Osteoblast (primary cell): Measurements from ENCODE around the gene GALNT2. TPM values are rescaled to one million over a fixed set of nuclear protein-coding genes. Genes with fewer than 3 reads are reported as not detected.
A peak's percentile ranks its signal among the peaks of the same experiment; 100 is the strongest.

Experiments
- DNase-seq: peaks from one replicate; pipeline ENCODE4 v3.0.0; 2011; ENCODE audit warnings: low spot score, mixed read lengths; ENCODE audit not compliant: insufficient read length; ENCODE audit errors: missing footprints
- H2AFZ ChIP-seq: 2 replicates; pipeline ENCODE4 v1.6.0; 2011; ENCODE audit warnings: mild to moderate bottlenecking, low read length
- H3K27ac ChIP-seq: 2 replicates; pipeline ENCODE4 v1.5.1; 2011; ENCODE audit warnings: mild to moderate bottlenecking, low read depth, low read length, moderate library complexity
- H3K27me3 ChIP-seq: 2 replicates; pipeline ENCODE4 v1.6.0; 2012; ENCODE audit warnings: mild to moderate bottlenecking, control low read depth, inconsistent platforms, low read length, moderate library complexity; ENCODE audit not compliant: insufficient read depth
- H3K36me3 ChIP-seq: 2 replicates; pipeline ENCODE4 v1.5.1; 2011; ENCODE audit warnings: mild to moderate bottlenecking, low read length, control low read depth, moderate library complexity; ENCODE audit not compliant: insufficient read depth
- H3K4me1 ChIP-seq: 2 replicates; pipeline ENCODE4 v1.5.1; 2011; ENCODE audit warnings: mild to moderate bottlenecking, low read length, control low read depth, moderate library complexity; ENCODE audit not compliant: insufficient read depth
- H3K4me2 ChIP-seq: 2 replicates; pipeline ENCODE4 v1.6.0; 2011; ENCODE audit warnings: mild to moderate bottlenecking, low read length; ENCODE audit not compliant: insufficient read depth
- H3K4me3 ChIP-seq: fragments of 200-600 bp; sonication (generic); 3 replicates; pipeline ENCODE4 v1.5.1; 2012; ENCODE audit warnings: mild to moderate bottlenecking, low read length, inconsistent platforms; ENCODE audit not compliant: insufficient read depth
- H3K79me2 ChIP-seq: 2 replicates; pipeline ENCODE4 v1.6.0; 2012; ENCODE audit warnings: mild to moderate bottlenecking, low read length, control low read depth, inconsistent platforms; ENCODE audit not compliant: insufficient read depth
- H3K9me3 ChIP-seq: 2 replicates; pipeline ENCODE4 v1.5.1; 2011; ENCODE audit warnings: low read depth, low read length, control low read depth
- H4K20me1 ChIP-seq: 2 replicates; pipeline ENCODE4 v1.6.0; 2012; ENCODE audit warnings: mild to moderate bottlenecking, low read length, control low read depth; ENCODE audit not compliant: insufficient read depth
- CTCF ChIP-seq: IDR thresholded peaks from 2 replicates; pipeline ENCODE4 v1.5.1; 2011; ENCODE audit warnings: mild to moderate bottlenecking, low read depth, low read length, moderate library complexity; ENCODE audit errors: extremely low read depth
- total RNA-seq: library from RNA; depleted of rRNA; stranded (reverse); fragments of >200 nt; gene quantifications from 2 replicates; pipeline ENCODE4 v1.2.3, GENCODE V29; 2012

GALNT2 gene
- total RNA-seq, 1 donor, result 83.2 TPM

- Histone ChIP-seq H2AFZ (no peak overlapping the region), H4K20me1 (peaks cover 27% of the 10 kb centered on the region)
These were observed 46.7 kb downstream of the GALNT2 start for GRCh38 chr1:230113593-230114236.

DNA sequence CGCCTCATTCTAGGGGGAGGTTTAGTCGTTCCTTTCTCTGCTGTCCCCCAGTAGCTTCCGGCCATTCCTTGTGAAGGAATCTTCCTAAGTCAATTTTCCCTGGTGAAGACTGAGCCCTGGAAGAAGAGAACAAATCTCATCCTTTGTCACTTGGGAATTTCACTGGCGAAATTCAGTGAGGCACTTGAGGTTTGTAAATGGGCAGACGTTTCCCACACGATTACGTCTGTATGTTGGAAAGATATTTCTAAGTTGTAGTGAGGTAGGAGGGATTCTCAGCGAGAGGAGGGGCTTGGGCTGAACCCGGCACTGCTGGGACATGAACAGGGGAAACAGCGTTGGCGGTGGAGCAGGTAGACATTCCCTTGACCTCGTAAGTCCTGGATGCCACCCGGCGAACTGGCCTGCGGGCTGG is 47.2 kb downstream of the GALNT2 start:
- Histone ChIP-seq H3K4me1 (peaks cover 23% of the 10 kb centered on the region), H3K9me3 (no peaks in the 10 kb centered on the region), H3K27ac (peak overlapping the region; percentile 97), H3K4me3 (peak overlapping the region; percentile 54), H3K79me2 (peaks cover 94% of the 10 kb centered on the region), H4K20me1 (peaks cover 26% of the 10 kb centered on the region), H3K4me2 (peak overlapping the region; percentile 79), H2AFZ (no peak overlapping the region), H3K36me3 (peaks cover 13% of the 10 kb centered on the region), H3K27me3 (no peaks in the 10 kb centered on the region)
- TF ChIP-seq CTCF, result no peak
- peak; percentile 87 for DNase-seq

More at GRCh38 chr1:230113593-230114236, 46.7 kb downstream of the GALNT2 start:
- no peaks in the 10 kb centered on the region for H3K27me3 ChIP-seq
- peaks cover 94% of the 10 kb centered on the region for H3K79me2 ChIP-seq
- DNase-seq, result peak; percentile 98
- no peak for TF ChIP-seq CTCF
- H3K36me3 ChIP-seq, result peaks cover 14% of the 10 kb centered on the region
- H3K9me3 ChIP-seq, result no peaks in the 10 kb centered on the region
- H3K4me1 ChIP-seq, result peaks cover 23% of the 10 kb centered on the region
- peak overlapping the region; percentile 97 for H3K27ac ChIP-seq
- H3K4me2 ChIP-seq, result peak overlapping the region; percentile 79
- peak overlapping the region; percentile 54 for H3K4me3 ChIP-seq

DNA sequence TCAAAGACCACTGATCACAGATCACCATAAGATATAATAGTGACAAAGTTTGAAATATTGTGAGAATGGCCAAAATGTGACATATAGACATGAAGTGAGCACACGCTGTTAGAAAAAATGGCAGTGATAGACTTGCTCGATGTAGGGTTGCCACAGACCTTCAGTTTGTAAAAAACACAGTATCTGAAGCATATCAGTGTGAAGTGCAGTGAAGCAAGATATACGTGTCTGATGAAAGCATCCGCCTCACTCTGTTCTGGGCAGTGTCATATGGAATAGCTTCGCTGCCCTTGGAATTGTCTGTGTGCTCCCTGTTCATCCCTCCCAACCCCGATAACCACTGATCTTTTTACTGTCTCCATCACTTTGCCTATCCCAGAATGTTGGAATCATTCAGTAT is 50.7 kb downstream of the GALNT2 start:
- peaks cover 34% of the 10 kb centered on the region for H4K20me1 ChIP-seq

More for the DNA sequence above, 50.7 kb downstream of the GALNT2 start:
- Histone ChIP-seq H3K9me3 (no peaks in the 10 kb centered on the region), H3K36me3 (peaks cover 15% of the 10 kb centered on the region), H3K4me2 (no peak overlapping the region), H3K4me1 (peaks cover 22% of the 10 kb centered on the region), H3K27me3 (no peaks in the 10 kb centered on the region), H2AFZ (no peak overlapping the region), H3K4me3 (no peak overlapping the region), H3K79me2 (peaks cover 94% of the 10 kb centered on the region), H3K27ac (no peak overlapping the region)
- DNase-seq, result no peak
- no peak for TF ChIP-seq CTCF
